GM10248 (cell line): Measurements from ENCODE around the gene SPATA17.

Experiments
- CTCF ChIA-PET: fragments of 300-600 bp; sonication (Branson Sonifier 250); formaldehyde crosslinking; extraction: SDS; loops from one replicate; lab custom pipeline; 2021; ENCODE audit warnings: antibody characterized with exemption; lab: Yijun Ruan, JAX
- POLR2A ChIA-PET: fragments of 350-650 bp; sonication (Branson Sonifier 250); formaldehyde crosslinking; extraction: SDS; loops from one replicate; lab custom pipeline; 2020; ENCODE audit warnings: antibody characterized with exemption; lab: Yijun Ruan, JAX
- DNase-seq: peaks from one replicate; pipeline ENCODE4 v3.0.0; 2012; ENCODE audit errors: extremely low spot score
- TF ChIP-seq, protein P1 (sequence below): IDR thresholded peaks from 2 replicates; pipeline ENCODE4 v1.5.1; 2012; ENCODE audit warnings: mild to moderate bottlenecking, low read depth; ENCODE audit errors: extremely low read depth, missing control alignments, control extremely low read depth

SPATA17 gene

DNA sequence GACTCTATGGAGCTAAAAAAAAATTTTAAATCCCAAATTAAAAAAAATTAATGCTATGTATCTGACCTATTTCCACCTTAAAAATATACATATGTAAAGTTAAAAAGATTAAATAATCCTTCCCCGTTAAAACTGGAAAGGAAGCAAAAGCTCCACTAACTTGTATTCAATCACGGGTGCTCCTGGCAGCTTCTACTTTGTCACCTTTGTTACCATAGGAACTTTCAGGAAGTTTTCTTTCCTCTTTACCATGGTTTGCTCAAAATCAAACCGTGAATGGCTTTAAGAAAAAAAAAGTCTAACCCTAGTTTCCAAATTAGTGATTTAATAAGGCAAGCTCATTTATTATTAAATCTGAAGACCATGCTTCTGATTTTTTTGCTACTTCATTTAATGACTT lies 3.7 kb upstream of the SPATA17 start:
- TF ChIP-seq, protein P1, sequence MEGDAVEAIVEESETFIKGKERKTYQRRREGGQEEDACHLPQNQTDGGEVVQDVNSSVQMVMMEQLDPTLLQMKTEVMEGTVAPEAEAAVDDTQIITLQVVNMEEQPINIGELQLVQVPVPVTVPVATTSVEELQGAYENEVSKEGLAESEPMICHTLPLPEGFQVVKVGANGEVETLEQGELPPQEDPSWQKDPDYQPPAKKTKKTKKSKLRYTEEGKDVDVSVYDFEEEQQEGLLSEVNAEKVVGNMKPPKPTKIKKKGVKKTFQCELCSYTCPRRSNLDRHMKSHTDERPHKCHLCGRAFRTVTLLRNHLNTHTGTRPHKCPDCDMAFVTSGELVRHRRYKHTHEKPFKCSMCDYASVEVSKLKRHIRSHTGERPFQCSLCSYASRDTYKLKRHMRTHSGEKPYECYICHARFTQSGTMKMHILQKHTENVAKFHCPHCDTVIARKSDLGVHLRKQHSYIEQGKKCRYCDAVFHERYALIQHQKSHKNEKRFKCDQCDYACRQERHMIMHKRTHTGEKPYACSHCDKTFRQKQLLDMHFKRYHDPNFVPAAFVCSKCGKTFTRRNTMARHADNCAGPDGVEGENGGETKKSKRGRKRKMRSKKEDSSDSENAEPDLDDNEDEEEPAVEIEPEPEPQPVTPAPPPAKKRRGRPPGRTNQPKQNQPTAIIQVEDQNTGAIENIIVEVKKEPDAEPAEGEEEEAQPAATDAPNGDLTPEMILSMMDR, result no peak
- ChIA-PET POLR2A (interaction anchor here (1.0 kb wide), 1 partner anchor 17 kb away, joined by 3 read pairs; no protein-coding TSS in a partner anchor), CTCF (interaction anchor here (0.7 kb wide), 1 partner anchor 11 kb away, joined by 3 read pairs; no protein-coding TSS in a partner anchor)
- DNase-seq, result no peak

DNA sequence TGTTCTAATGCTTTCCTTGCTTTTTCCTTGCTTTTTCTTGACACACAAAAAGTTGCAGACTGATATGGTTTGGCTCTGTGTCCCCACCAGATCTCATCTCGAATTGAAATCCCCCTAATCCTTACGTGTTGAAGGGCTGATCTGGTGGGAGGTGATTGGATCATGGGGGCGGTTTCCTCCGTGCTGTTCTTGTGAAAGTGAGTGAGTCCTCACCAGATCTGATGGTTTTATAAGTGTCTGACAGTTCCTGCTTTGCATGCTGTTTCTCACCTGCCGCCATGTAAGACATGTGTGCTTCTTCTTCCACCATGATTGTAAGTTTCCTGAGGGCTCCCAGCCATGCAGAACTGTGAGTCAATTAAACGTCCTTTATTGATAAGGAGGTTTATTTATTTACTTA lies 11.3 kb downstream of the SPATA17 start:
- TF ChIP-seq, protein P1, result no peak

DNA sequence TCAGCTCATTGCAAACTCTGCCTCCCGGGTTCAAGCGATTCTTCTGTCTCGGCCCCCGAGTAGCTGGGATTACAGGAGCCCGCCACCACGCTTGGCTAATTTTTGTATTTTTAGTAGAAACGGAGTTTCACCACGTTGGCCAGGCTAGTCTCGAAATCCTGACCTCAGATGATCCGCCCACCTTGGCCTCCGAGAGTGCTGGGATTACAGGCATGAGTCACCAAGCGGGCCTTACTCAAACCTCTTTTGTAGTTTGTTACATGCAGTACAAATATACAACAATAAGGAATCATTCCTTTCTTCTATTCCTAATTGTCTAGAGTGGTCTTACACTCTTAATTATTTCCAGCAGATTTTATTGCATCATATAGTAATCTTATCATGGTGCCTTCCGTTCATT lies 16.6 kb downstream of the SPATA17 start:
- POLR2A ChIA-PET, result no interaction called here
- no peak for DNase-seq

More for the DNA sequence above, 11.3 kb downstream of the SPATA17 start:
- POLR2A ChIA-PET, result no interaction called here
- no peak for DNase-seq
- CTCF ChIA-PET, result interaction anchor here (1.4 kb wide), 1 partner anchor 12 kb away, joined by 4 read pairs; the partner anchor contains the start of genes GPATCH2 and SPATA17

DNA sequence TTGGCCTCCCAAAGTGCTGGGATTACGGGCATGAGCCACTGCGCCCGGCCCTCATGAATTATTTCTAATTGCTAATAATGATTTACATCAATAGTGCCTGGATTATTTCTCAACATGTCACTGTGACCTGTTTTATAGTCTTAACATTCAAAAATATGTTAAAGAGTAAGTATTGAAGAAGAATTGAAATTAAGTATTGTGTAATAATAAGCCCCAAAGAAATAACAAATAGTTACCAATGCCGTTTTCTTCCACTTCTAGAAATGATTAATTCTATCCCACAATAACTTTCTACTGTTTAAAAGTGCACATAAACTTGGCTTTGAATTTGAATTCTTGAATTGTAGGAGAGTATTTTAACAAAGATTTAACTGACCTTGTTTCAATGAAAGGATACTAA lies 19.5 kb downstream of the SPATA17 start:
- POLR2A ChIA-PET, result no interaction called here
- DNase-seq, result no peak
- CTCF ChIA-PET, result no interaction called here
- TF ChIP-seq, protein P1, result no peak

More for the DNA sequence above, 16.6 kb downstream of the SPATA17 start:
- CTCF ChIA-PET, result interaction anchor here (1.4 to 1.6 kb wide), 2 partner anchors 17 to 332 kb away, joined by 3 to 4 read pairs; partner anchors contain the start of gene GPATCH2
- TF ChIP-seq, protein P1, result no peak

DNA sequence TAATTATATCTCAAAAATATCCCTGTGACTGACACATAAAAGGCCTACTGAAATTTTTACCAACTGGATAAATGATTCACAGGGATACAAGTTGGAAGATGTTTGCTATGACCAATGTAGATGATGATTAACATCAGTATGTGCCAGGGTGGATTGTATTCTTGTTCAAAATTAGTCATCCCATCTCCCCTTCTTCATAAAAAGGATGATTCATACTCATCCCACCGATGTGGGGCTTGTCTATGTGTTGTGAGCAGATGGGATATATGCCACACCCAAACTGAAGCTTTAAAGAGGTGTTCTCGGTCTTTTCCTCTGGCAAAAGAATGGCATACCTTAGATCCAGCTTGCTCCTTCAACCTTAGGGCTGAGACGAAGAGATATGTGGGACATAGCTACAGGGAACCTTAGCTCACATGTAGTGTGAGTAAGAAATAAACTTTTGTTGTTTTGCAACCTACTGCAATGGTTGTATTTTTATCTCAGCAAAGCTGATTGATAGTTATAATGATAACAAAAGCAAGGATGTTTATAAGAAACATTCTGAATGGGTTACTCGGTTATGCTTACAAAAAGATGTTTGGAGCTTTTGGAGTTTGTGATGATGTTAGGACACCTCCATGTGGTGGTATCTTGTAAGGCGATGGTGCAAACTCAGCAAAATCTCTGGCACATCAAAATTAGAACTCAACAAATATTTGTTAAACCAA lies 29.4 kb downstream of the SPATA17 start:
- TF ChIP-seq, protein P1, result peak; percentile 44
- ChIA-PET POLR2A (no interaction called here), CTCF (interaction anchor here (1.0 to 1.7 kb wide), 12 partner anchors 9 to 1350 kb away, joined by 3 to 15 read pairs (median 4); partner anchors contain the start of genes GPATCH2 and SPATA17)
- peak; percentile 19 for DNase-seq

DNA sequence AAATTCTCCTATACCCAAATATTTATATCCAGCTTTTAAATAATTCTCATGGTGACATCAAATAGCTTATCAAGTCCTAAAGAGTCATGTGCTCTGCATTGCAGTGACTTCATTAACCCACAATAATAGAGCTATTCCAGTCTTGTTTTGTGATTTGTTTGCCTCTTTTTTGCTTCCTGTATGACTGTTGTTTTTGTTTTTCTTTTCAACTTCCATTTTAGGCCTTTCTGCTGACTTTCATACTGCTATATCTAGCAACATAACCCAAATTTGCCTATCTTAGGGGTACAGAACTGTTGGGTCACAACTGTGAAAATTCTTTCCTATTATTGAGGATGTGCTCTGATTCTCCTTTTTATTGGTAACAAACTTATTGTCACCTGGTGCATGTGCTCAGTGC lies 30.3 kb downstream of the SPATA17 start:
- ChIA-PET CTCF (interaction anchor here (1.0 to 1.7 kb wide), 12 partner anchors 8 to 1351 kb away, joined by 3 to 15 read pairs (median 4); partner anchors contain the start of genes GPATCH2 and SPATA17), POLR2A (no interaction called here)
- TF ChIP-seq, protein P1, result no peak
- DNase-seq, result no peak
